ENCODE data around the gene GZMM. TPM values are rescaled to one million over a fixed set of nuclear protein-coding genes. Genes with fewer than 3 reads are reported as not detected.
A peak's percentile ranks its signal among the peaks of the same experiment; 100 is the strongest.

Gene GZMM
- 0.40 TPM for polyA plus RNA-seq (2012; ENCODE audit: insufficient read length, low read depth)

DNA sequence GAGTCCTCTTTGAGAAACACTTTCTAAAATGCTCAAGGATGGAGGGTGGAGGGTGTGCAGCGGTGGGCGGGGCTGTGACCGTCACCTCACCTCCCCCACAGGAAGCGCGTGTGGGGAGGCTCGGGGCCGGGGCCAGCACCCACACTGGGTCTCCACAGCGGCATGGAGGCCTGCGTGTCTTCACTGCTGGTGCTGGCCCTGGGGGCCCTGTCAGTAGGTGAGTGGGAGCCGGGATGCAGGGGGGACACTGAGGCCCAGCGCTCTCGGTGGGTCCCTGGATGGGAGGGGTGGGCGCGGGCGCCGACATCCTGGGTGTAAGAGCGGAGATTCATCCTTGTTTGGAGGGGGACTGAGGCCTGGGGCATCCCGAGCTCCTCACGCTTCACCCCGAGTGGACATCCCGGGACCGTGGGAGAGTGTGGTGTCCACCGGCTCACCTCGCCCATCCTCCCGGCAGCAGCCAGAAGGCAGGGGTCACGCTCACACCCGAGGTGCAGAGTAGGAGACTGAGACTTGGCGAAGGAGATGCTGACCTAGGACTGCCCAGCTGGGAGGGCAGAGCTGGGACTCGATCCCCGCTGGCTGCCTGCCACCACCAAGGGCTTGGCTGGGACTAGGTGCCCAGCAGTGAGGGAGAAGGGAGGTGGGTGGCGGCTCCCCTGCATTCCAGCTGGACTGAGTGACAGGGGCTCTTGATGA, at the start of gene GZMM:
Gene GZMM, plus strand, starts transcription at position 144 of the 699 bp plus-strand sequence. Its CDS starts 19 bp downstream, at position 163.
- no peak for TF ChIP-seq POLR2AphosphoS5 (IDR thresholded peaks at IDR 0.05; ENCODE audit: low read depth, low read length)
- no peak for TF ChIP-seq TAF1 (IDR thresholded peaks at IDR 0.05; ENCODE audit: borderline replicate concordance, insufficient read depth, low read length)
- TF ChIP-seq SIN3A (IDR thresholded peaks at IDR 0.05; ENCODE audit: borderline replicate concordance, insufficient read depth, low read length): no peak
- TF ChIP-seq, protein P1, sequence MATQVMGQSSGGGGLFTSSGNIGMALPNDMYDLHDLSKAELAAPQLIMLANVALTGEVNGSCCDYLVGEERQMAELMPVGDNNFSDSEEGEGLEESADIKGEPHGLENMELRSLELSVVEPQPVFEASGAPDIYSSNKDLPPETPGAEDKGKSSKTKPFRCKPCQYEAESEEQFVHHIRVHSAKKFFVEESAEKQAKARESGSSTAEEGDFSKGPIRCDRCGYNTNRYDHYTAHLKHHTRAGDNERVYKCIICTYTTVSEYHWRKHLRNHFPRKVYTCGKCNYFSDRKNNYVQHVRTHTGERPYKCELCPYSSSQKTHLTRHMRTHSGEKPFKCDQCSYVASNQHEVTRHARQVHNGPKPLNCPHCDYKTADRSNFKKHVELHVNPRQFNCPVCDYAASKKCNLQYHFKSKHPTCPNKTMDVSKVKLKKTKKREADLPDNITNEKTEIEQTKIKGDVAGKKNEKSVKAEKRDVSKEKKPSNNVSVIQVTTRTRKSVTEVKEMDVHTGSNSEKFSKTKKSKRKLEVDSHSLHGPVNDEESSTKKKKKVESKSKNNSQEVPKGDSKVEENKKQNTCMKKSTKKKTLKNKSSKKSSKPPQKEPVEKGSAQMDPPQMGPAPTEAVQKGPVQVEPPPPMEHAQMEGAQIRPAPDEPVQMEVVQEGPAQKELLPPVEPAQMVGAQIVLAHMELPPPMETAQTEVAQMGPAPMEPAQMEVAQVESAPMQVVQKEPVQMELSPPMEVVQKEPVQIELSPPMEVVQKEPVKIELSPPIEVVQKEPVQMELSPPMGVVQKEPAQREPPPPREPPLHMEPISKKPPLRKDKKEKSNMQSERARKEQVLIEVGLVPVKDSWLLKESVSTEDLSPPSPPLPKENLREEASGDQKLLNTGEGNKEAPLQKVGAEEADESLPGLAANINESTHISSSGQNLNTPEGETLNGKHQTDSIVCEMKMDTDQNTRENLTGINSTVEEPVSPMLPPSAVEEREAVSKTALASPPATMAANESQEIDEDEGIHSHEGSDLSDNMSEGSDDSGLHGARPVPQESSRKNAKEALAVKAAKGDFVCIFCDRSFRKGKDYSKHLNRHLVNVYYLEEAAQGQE (IDR thresholded peaks at IDR 0.05; ENCODE audit: insufficient read depth in 1 of 2, low read depth in 2 of 2, low read length in 2 of 2): no peak
- no peak for TF ChIP-seq FOXP2 (optimal IDR thresholded peaks at IDR 0.05; ENCODE audit: borderline replicate concordance, extremely low read depth, extremely low read length, insufficient read depth)

GRCh38 chr19:494171-495080, 49.4 kb upstream of the GZMM start:
- TF ChIP-seq, protein P1 (IDR thresholded peaks at IDR 0.05; ENCODE audit: insufficient read depth in 1 of 2, low read depth in 2 of 2, low read length in 2 of 2): no peak
- peak; percentile 16 for TF ChIP-seq FOXP2 (optimal IDR thresholded peaks at IDR 0.05; ENCODE audit: borderline replicate concordance, extremely low read depth, extremely low read length, insufficient read depth)

DNA sequence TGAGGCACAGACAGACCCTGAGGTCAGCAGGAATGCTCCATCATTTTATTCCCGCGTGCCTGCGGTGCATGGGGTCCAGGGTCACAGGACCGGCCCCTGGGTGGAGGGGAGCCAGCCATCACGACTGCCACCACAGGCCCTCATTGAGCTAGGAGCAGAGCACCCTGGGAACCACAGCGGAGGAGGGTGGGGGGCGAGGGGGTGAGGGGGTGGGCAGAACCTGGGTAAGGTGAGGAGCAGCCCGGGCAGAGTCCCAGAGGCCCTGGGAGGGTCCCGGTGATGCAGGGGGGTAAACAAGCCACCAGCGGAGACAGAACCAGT, 48.8 kb upstream of the GZMM start:
- no peak for TF ChIP-seq FOXP2 (optimal IDR thresholded peaks at IDR 0.05; ENCODE audit: borderline replicate concordance, extremely low read depth, extremely low read length, insufficient read depth)
- TF ChIP-seq POLR2AphosphoS5 (IDR thresholded peaks at IDR 0.05; ENCODE audit: low read depth, low read length): no peak
- TF ChIP-seq, protein P1 (IDR thresholded peaks at IDR 0.05; ENCODE audit: insufficient read depth in 1 of 2, low read depth in 2 of 2, low read length in 2 of 2): no peak
- no peak for TF ChIP-seq SIN3A (IDR thresholded peaks at IDR 0.05; ENCODE audit: borderline replicate concordance, insufficient read depth, low read length)
- no peak for TF ChIP-seq TAF1 (IDR thresholded peaks at IDR 0.05; ENCODE audit: borderline replicate concordance, insufficient read depth, low read length)

GRCh38 chr19:495402-496111, 48.3 kb upstream of the GZMM start:
- no peak for TF ChIP-seq POLR2AphosphoS5 (IDR thresholded peaks at IDR 0.05; ENCODE audit: low read depth, low read length)
- no peak for TF ChIP-seq TAF1 (IDR thresholded peaks at IDR 0.05; ENCODE audit: borderline replicate concordance, insufficient read depth, low read length)
- TF ChIP-seq SIN3A (IDR thresholded peaks at IDR 0.05; ENCODE audit: borderline replicate concordance, insufficient read depth, low read length): no peak
- no peak for TF ChIP-seq FOXP2 (optimal IDR thresholded peaks at IDR 0.05; ENCODE audit: borderline replicate concordance, extremely low read depth, extremely low read length, insufficient read depth)
- TF ChIP-seq, protein P1 (IDR thresholded peaks at IDR 0.05; ENCODE audit: insufficient read depth in 1 of 2, low read depth in 2 of 2, low read length in 2 of 2): no peak

Data from PFSK-1 (cell line).